Liver (tissue), 9 donors: ENCODE results near the gene RBM27. TPM values are rescaled to one million over a fixed set of nuclear protein-coding genes. Genes with fewer than 3 reads are reported as not detected.

Experiments
- DNase-seq: peaks from one replicate; pipeline ENCODE4 v3.0.0-alpha.2; 2017; ENCODE audit warnings: low spot score
- H3K27ac ChIP-seq, 2 donors: one replicate each; pipeline ENCODE4 v1.7.0; 2013; ENCODE audit warnings: inconsistent platforms in 2 of 2, low read length in 2 of 2, control low read depth in 1 of 2, low read depth in 1 of 2, mild to moderate bottlenecking in 1 of 2
- H3K27me3 ChIP-seq, 4 donors: one replicate each; pipeline versions ENCODE4 v1.6.1 to v1.7.0; 2013; ENCODE audit warnings: low read length in 3 of 4, inconsistent platforms in 1 of 4, mild to moderate bottlenecking in 1 of 4, moderate library complexity in 1 of 4; ENCODE audit not compliant: control insufficient read depth in 4 of 4, insufficient read depth in 4 of 4
- H3K36me3 ChIP-seq, 4 donors: one replicate each; pipeline versions ENCODE4 v1.6.1 to v1.7.0; 2013; ENCODE audit warnings: low read length in 3 of 4, mild to moderate bottlenecking in 3 of 4, low read depth in 1 of 4, moderate library complexity in 1 of 4; ENCODE audit not compliant: control insufficient read depth in 4 of 4, insufficient read depth in 3 of 4
- H3K4me1 ChIP-seq, 4 donors: one replicate each; pipeline versions ENCODE4 v1.6.1 to v1.7.0; 2013; ENCODE audit warnings: low read length in 3 of 4, mild to moderate bottlenecking in 3 of 4, moderate library complexity in 1 of 4; ENCODE audit not compliant: control insufficient read depth in 4 of 4, insufficient read depth in 4 of 4
- H3K4me3 ChIP-seq, 3 donors: one replicate each; pipeline versions ENCODE4 v1.6.1 to v1.7.0; 2013; ENCODE audit warnings: low read length in 3 of 3, control low read depth in 1 of 3, low read depth in 1 of 3, mild to moderate bottlenecking in 1 of 3
- H3K9ac ChIP-seq, 2 donors: one replicate each; pipeline ENCODE4 v1.7.0; 2013; ENCODE audit warnings: low read length in 2 of 2, mild to moderate bottlenecking in 2 of 2, moderate library complexity in 2 of 2, control low read depth in 1 of 2, low read depth in 1 of 2
- H3K9me3 ChIP-seq, 4 donors: one replicate each; pipeline versions ENCODE4 v1.6.1 to v1.7.0; 2013; ENCODE audit warnings: low read length in 3 of 4; ENCODE audit not compliant: control insufficient read depth in 4 of 4
- EGR1 ChIP-seq, 2 donors: IDR thresholded peaks; 2 replicates each; pipeline ENCODE4 v1.6.1; 2016 to 2018; ENCODE audit warnings: antibody characterized with exemption in 2 of 2, low read depth in 2 of 2
- FOXA1 ChIP-seq: IDR thresholded peaks from 2 replicates; pipeline ENCODE4 v1.6.1; 2016; ENCODE audit warnings: antibody characterized with exemption
- FOXA2 ChIP-seq: IDR thresholded peaks from 2 replicates; pipeline ENCODE4 v1.6.1; 2016; ENCODE audit warnings: antibody characterized with exemption
- GABPA ChIP-seq, 2 donors: IDR thresholded peaks in 1 of 2; conservative IDR thresholded peaks in 1 of 2; 2 replicates each; pipeline ENCODE4 v1.6.1; 2016; ENCODE audit warnings: antibody characterized with exemption in 2 of 2, mild to moderate bottlenecking in 1 of 2, moderate library complexity in 1 of 2
- HNF4A ChIP-seq, 2 donors: conservative IDR thresholded peaks; 2 replicates each; pipeline ENCODE4 v1.6.1; 2016; ENCODE audit warnings: antibody characterized with exemption in 2 of 2, mild to moderate bottlenecking in 2 of 2
- HNF4G ChIP-seq: IDR thresholded peaks from 2 replicates; pipeline ENCODE4 v1.6.1; 2016; ENCODE audit warnings: antibody characterized with exemption
- JUND ChIP-seq, 2 donors: IDR thresholded peaks; 2 replicates each; pipeline ENCODE4 v1.6.1; 2016; ENCODE audit warnings: antibody characterized with exemption in 2 of 2
- NR2F2 ChIP-seq: IDR thresholded peaks from 2 replicates; pipeline ENCODE4 v1.6.1; 2016; ENCODE audit warnings: antibody characterized with exemption
- RAD21 ChIP-seq, 2 donors: IDR thresholded peaks; 2 replicates each; pipeline ENCODE4 v1.6.1; 2016; ENCODE audit warnings: antibody characterized with exemption in 2 of 2, mild to moderate bottlenecking in 2 of 2
- RXRA ChIP-seq, 2 donors: IDR thresholded peaks; 2 replicates each; pipeline ENCODE4 v1.6.1; 2017 to 2018; ENCODE audit warnings: antibody characterized with exemption in 2 of 2, mild to moderate bottlenecking in 1 of 2
- SP1 ChIP-seq: IDR thresholded peaks from 2 replicates; pipeline ENCODE4 v1.6.1; 2018; ENCODE audit warnings: antibody characterized with exemption, mild to moderate bottlenecking
- TAF1 ChIP-seq: conservative IDR thresholded peaks from 2 replicates; pipeline ENCODE4 v1.6.1; 2016; ENCODE audit warnings: antibody characterized with exemption, mild to moderate bottlenecking
- YY1 ChIP-seq: IDR thresholded peaks from 2 replicates; pipeline ENCODE4 v1.6.1; 2016; ENCODE audit warnings: antibody characterized with exemption, mild to moderate bottlenecking
- WGBS: extraction: QIAGEN DNeasy Blood & Tissue Kit; methylation state at CpG from one replicate; pipeline ENCODE4 v1.1.7; 2013; 5-methylcytosine and 5-hydroxymethylcytosine counted together
- polyA plus RNA-seq, 2 donors: library from polyadenylated mRNA; stranded (reverse) in 1 of 2; unstranded in 1 of 2; fragments of 200-250 nt in 1 of 2; fragments of >200 nt in 1 of 2; fragmentation: Nextera tagmentation in 1 of 2; extraction: Ambion mirVana in 1 of 2; gene quantifications; one replicate each; pipeline versions ENCODE4 v1.2.1 to v1.2.3, GENCODE V29; 2013 to 2015
- total RNA-seq, 2 donors: library from RNA; depleted of rRNA; stranded (reverse); fragments of >200 nt; gene quantifications; one replicate each; pipeline ENCODE4 v1.2.3, GENCODE V29; 2014
- TF ChIP-seq, protein P1 (sequence below): IDR thresholded peaks from 2 replicates; pipeline ENCODE4 v1.6.1; 2016; ENCODE audit warnings: antibody characterized with exemption
- TF ChIP-seq, protein P2 (sequence below): IDR thresholded peaks from 2 replicates; pipeline ENCODE4 v1.6.1; 2016; ENCODE audit warnings: antibody characterized with exemption
- TF ChIP-seq, protein P3 (sequence below): IDR thresholded peaks from 2 replicates; pipeline ENCODE4 v1.6.1; 2016; ENCODE audit warnings: antibody characterized with exemption, mild to moderate bottlenecking
- TF ChIP-seq, protein P4 (sequence below): IDR thresholded peaks from 2 replicates; pipeline ENCODE4 v1.6.1; 2016; ENCODE audit warnings: antibody characterized with exemption
- TF ChIP-seq, protein P5 (sequence below): fragments of 150-350 bp; IDR thresholded peaks from 2 replicates; pipeline ENCODE4 v1.5.1; 2017; ENCODE audit warnings: improper control_type of control experiment, low read depth, low read length; ENCODE audit not compliant: missing input control
- donor health status: healthy.
- donor health status: healthy.
- donor health status: healthy.
- donor health status: healthy.
- donor health status: healthy.

RBM27 gene, protein sequence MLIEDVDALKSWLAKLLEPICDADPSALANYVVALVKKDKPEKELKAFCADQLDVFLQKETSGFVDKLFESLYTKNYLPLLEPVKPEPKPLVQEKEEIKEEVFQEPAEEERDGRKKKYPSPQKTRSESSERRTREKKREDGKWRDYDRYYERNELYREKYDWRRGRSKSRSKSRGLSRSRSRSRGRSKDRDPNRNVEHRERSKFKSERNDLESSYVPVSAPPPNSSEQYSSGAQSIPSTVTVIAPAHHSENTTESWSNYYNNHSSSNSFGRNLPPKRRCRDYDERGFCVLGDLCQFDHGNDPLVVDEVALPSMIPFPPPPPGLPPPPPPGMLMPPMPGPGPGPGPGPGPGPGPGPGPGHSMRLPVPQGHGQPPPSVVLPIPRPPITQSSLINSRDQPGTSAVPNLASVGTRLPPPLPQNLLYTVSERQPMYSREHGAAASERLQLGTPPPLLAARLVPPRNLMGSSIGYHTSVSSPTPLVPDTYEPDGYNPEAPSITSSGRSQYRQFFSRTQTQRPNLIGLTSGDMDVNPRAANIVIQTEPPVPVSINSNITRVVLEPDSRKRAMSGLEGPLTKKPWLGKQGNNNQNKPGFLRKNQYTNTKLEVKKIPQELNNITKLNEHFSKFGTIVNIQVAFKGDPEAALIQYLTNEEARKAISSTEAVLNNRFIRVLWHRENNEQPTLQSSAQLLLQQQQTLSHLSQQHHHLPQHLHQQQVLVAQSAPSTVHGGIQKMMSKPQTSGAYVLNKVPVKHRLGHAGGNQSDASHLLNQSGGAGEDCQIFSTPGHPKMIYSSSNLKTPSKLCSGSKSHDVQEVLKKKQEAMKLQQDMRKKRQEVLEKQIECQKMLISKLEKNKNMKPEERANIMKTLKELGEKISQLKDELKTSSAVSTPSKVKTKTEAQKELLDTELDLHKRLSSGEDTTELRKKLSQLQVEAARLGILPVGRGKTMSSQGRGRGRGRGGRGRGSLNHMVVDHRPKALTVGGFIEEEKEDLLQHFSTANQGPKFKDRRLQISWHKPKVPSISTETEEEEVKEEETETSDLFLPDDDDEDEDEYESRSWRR
- total RNA-seq: 10 to 100 TPM; 15.5 to 16.7 TPM
- polyA plus RNA-seq: 1 to 10 TPM; 2.7 to 4.0 TPM

DNA sequence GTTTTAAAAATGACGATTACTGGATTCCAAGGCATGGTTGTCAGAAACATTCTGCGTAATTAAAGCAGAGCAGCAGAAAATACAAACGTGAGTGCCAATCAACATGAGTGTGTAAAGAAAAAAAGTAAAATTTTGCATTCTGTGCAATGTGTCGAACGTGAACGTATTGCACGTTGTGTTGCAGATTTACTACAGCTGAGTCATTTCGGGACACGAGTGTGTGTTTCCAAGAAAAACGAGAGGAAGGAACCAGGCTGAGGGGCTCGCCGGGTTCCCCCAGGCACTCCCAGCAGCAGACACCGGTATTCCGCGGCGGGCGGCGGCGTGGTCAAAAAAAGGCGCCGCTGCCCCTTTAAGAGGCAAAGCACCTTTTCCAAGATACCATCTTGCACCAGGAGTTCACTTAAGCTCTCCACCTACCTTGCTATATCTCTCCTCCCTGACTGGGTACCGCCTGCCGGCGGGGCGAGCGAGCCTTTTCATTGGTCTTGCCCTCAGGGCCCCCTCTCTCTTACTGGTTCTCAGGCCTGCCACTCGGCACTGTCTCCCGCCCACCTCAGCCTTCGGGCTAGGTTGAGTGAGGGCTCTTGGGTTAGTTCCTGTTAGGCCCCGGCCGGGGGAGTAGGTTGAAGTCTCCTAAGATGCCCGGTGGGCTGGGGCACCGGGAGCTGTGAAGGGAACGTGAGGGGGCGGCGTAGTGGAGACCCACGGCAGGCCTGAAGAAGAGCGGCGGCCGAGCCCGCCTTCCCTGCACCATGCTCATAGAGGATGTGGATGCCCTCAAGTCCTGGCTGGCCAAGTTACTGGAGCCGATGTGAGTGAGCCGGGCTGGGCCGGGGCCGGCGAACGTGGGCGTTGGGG, at the start of gene RBM27:
Gene RBM27 (plus strand): TSS at position 595 of the 861 bp plus-strand sequence. CDS start 161 bp downstream, at position 756.
- peak within 1 kb of the TSS; percentile 94 to 96 (median 95) for H3K4me3 ChIP-seq
- TF ChIP-seq, protein P1, sequence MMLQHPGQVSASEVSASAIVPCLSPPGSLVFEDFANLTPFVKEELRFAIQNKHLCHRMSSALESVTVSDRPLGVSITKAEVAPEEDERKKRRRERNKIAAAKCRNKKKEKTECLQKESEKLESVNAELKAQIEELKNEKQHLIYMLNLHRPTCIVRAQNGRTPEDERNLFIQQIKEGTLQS: no peak
- TF ChIP-seq, protein P2, sequence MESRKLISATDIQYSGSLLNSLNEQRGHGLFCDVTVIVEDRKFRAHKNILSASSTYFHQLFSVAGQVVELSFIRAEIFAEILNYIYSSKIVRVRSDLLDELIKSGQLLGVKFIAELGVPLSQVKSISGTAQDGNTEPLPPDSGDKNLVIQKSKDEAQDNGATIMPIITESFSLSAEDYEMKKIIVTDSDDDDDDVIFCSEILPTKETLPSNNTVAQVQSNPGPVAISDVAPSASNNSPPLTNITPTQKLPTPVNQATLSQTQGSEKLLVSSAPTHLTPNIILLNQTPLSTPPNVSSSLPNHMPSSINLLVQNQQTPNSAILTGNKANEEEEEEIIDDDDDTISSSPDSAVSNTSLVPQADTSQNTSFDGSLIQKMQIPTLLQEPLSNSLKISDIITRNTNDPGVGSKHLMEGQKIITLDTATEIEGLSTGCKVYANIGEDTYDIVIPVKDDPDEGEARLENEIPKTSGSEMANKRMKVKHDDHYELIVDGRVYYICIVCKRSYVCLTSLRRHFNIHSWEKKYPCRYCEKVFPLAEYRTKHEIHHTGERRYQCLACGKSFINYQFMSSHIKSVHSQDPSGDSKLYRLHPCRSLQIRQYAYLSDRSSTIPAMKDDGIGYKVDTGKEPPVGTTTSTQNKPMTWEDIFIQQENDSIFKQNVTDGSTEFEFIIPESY: peak; percentile 63
- no peak for TF ChIP-seq FOXA2
- TF ChIP-seq JUND (IDR thresholded peaks at IDR 0.05): peak; percentile 43 to 64
- TF ChIP-seq NR2F2: peak; percentile 48
- peak; percentile 91 for TF ChIP-seq YY1
- TF ChIP-seq, protein P3, sequence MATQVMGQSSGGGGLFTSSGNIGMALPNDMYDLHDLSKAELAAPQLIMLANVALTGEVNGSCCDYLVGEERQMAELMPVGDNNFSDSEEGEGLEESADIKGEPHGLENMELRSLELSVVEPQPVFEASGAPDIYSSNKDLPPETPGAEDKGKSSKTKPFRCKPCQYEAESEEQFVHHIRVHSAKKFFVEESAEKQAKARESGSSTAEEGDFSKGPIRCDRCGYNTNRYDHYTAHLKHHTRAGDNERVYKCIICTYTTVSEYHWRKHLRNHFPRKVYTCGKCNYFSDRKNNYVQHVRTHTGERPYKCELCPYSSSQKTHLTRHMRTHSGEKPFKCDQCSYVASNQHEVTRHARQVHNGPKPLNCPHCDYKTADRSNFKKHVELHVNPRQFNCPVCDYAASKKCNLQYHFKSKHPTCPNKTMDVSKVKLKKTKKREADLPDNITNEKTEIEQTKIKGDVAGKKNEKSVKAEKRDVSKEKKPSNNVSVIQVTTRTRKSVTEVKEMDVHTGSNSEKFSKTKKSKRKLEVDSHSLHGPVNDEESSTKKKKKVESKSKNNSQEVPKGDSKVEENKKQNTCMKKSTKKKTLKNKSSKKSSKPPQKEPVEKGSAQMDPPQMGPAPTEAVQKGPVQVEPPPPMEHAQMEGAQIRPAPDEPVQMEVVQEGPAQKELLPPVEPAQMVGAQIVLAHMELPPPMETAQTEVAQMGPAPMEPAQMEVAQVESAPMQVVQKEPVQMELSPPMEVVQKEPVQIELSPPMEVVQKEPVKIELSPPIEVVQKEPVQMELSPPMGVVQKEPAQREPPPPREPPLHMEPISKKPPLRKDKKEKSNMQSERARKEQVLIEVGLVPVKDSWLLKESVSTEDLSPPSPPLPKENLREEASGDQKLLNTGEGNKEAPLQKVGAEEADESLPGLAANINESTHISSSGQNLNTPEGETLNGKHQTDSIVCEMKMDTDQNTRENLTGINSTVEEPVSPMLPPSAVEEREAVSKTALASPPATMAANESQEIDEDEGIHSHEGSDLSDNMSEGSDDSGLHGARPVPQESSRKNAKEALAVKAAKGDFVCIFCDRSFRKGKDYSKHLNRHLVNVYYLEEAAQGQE: peak; percentile 73
- TF ChIP-seq, protein P4, sequence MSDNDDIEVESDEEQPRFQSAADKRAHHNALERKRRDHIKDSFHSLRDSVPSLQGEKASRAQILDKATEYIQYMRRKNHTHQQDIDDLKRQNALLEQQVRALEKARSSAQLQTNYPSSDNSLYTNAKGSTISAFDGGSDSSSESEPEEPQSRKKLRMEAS: peak; percentile 96
- peak; percentile 71 to 81 for TF ChIP-seq RXRA (IDR thresholded peaks at IDR 0.05)
- peak; percentile 15 to 30 for TF ChIP-seq EGR1 (IDR thresholded peaks at IDR 0.05; ENCODE audit: low read depth in 2 of 2)
- TF ChIP-seq, protein P5, sequence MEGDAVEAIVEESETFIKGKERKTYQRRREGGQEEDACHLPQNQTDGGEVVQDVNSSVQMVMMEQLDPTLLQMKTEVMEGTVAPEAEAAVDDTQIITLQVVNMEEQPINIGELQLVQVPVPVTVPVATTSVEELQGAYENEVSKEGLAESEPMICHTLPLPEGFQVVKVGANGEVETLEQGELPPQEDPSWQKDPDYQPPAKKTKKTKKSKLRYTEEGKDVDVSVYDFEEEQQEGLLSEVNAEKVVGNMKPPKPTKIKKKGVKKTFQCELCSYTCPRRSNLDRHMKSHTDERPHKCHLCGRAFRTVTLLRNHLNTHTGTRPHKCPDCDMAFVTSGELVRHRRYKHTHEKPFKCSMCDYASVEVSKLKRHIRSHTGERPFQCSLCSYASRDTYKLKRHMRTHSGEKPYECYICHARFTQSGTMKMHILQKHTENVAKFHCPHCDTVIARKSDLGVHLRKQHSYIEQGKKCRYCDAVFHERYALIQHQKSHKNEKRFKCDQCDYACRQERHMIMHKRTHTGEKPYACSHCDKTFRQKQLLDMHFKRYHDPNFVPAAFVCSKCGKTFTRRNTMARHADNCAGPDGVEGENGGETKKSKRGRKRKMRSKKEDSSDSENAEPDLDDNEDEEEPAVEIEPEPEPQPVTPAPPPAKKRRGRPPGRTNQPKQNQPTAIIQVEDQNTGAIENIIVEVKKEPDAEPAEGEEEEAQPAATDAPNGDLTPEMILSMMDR: no peak
- TF ChIP-seq SP1: peak; percentile 100
- peak; percentile 10 to 80 for TF ChIP-seq GABPA (IDR thresholded peaks at IDR 0.05 in 1 of 2, conservative IDR thresholded peaks at IDR 0.05 in 1 of 2)
- TF ChIP-seq FOXA1: no peak
- peak in 1 of 2 donors; percentile 23 for TF ChIP-seq RAD21 (IDR thresholded peaks at IDR 0.05)
- peak; percentile 46 to 63 for TF ChIP-seq HNF4A (conservative IDR thresholded peaks at IDR 0.05)
- no peak for TF ChIP-seq HNF4G
- peak; percentile 84 for TF ChIP-seq TAF1
- H3K9ac ChIP-seq: peak within 1 kb of the TSS; percentile 75 to 86
- peak; percentile 98 for DNase-seq
- peaks cover 4 to 21% (median 14%) of the 10 kb centered on the region in 4 donors for H3K4me1 ChIP-seq
- H3K27ac ChIP-seq: peak within 1 kb of the TSS; percentile 70 to 78
- H3K36me3 ChIP-seq: no peaks in the 10 kb centered on the region
- no peaks in the 10 kb centered on the region for H3K9me3 ChIP-seq
- whole genome bisulfite sequencing: under 1% methylated on average over 48 of the region's 48 CpGs
- H3K27me3 ChIP-seq: no peaks in the 10 kb centered on the region
